Measurements from ENCODE around the gene NELL1.
"Not testable (repeated sequence)": the region's sequence is repeated elsewhere in the genome, so short reads cannot be mapped to it uniquely, and the experiment has no call there.

Gene NELL1

DNA sequence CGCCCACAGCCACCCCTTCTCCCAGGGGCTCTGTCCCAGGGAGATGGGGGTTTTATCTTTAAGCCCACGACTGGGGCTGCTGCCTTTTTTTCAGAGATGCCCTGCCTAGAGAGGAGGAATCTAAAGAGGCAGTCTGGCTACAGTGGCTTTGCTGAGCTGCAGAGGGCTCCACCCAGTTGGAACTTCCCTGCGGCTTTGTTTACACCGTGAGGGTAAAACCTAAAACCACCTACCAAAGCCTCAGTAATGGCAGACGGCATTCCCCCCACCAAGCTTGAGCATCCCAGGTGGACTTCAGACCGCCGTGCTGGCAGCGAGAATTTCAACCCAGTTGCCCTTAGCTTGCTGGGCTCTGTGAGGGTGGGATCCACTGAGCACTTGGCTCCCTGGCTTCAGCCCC lies 535.8 kb downstream of the NELL1 start:
- no peak for DNase-seq (ENCODE audit: low read depth)

DNA sequence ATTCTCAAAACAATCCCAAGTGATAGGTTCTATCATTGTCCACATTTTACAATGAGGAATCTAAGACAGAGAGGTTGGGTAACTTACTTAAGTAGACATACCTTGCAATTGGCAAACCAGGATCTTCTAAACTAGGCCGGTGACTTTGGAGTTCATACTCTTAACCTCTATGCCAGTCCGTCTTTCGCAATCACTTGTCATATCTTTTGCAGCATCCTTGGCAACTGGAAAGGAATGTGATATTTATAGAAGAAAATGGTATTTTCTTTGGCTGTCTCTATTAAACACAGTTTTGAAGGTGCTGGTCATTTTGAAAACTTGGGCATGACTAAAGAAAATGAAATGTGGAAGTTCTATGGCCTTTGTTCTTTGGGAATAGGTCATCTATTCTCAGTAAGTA lies 556.5 kb downstream of the NELL1 start:
- no peak for DNase-seq (ENCODE audit: low read depth)

DNA sequence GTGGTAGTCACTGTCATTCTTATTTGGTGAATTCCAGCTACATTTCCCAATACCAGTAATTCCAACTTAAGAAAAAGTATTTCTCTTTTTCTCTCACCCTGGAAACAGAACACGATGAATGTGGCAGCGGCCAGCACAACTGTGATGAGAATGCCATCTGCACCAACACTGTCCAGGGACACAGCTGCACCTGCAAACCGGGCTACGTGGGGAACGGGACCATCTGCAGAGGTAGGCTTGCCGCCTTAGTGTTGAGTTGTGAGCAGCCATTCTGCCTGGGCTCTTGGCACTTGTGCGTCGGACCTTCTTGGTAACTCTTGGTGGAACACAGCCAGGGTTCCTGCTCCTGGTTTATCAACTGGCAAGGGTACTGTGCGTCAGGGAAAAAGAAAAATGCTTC lies 559.8 kb downstream of the NELL1 start:
- no peak for DNase-seq (ENCODE audit: low read depth)

DNA sequence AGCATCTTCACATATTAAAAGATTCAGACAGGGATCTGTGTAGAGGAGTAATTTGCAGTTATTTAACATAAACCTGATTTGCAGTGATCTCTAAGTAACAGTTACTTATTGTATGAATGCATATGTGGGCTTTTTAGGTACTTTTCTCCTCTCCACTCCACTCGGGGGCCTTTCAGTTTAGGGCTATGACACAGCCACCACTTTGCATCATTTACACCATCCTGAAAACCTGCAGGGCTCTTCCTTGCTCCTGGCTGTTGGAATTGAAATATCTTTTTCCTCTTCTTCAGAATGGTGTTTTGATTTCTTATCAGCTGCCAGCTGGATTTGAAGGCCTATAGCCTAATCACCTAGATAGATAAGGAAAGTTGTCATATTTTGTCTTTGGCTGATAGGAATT lies 580.8 kb downstream of the NELL1 start:
- DNase-seq (ENCODE audit: low read depth) = no peak

DNA sequence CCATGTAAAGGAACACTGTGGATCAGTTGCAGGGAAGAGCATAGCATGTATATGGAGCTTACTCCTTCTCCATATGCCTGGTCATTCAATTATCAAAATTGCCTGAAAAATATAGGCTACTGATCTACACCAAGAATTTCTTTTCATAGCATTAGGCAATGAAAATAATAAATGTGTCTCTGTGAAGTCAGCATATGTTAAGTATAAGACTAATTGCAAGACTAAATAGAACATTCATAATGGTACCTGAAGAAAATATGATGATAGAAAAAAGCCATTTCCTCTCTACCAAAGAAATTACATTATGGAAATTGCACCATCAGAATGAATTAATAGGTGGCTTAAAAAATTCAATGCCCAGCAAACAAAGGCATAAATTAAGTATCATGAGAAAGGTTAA lies 584.7 kb downstream of the NELL1 start:
- DNase-seq (ENCODE audit: low read depth) = no peak

DNA sequence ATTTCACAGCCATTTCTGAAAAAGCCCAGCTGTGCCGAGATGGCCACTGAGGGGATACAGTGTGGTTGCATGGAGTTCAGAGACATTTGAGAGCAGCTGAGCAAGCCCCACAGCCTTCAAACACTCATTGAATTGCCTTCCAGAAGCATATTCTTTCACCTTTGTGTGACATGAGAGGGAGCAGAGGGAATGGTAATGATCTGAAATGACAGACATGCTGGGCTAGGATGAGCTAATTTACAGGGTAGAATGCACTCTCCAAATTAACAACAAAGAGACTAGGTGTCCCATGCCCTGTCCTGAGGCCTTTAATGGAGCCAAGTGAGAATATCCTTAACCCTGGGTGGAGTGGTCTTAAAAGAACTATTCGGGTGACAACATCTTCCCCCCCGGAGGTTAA lies 585.4 kb downstream of the NELL1 start:
- no peak for DNase-seq (ENCODE audit: low read depth)

DNA sequence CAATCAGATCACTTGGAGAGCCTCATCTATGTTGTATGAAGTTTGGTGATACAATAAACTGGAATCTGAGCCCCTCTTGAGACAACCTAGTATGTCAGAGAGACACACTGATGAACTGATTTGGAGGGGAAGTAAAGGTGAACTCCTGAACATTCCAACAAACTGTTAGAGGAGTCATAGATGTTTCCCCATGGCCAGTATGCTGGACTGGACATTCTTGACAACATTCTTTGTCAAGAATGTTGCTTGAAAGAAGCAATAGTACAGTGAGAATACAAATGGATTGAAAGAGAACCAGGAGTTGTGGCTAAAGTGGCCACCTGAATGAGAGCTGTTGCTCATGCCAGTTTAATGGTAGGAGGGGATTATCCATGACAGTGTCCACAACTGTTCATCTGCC lies 588.1 kb downstream of the NELL1 start:
- DNase-seq (ENCODE audit: low read depth) = no peak

DNA sequence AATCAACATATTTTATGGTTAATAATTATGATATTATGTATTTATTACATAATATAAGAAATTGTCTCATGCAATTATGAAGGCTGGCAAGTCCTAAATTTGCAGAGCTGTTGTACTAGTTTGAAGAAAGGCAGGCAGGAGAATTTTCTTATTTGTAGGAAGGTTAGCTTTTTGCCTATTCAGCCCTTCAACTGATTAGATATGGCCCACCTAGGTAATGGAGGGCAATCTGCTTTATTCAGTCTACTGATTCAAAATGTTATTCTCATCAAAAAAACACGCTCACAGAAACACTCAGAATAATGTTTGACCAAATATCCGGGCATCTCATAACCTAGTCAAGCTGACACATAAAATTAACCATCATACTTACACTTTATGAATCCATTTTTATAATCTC lies 589.0 kb downstream of the NELL1 start:
- DNase-seq (ENCODE audit: low read depth) = no peak

DNA sequence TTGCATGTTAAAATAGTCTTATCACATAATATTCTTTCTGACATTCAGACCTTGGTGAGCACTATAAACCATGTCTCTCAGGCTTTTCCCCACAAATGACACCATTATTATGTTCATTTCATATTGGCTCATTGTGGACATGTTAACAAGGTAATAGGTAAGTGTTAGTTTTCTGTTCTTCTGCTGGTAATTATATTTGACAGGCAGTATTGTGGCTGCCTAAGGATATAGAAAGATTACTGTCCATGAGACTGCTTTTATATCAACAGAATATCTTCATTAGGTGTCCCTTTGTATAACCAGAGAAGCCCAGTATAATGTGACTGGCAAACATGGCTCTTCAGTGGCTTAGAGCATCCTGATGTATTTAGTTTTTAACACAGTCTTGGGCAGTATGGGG lies 590.7 kb downstream of the NELL1 start:
- DNase-seq (ENCODE audit: low read depth) = no peak

DNA sequence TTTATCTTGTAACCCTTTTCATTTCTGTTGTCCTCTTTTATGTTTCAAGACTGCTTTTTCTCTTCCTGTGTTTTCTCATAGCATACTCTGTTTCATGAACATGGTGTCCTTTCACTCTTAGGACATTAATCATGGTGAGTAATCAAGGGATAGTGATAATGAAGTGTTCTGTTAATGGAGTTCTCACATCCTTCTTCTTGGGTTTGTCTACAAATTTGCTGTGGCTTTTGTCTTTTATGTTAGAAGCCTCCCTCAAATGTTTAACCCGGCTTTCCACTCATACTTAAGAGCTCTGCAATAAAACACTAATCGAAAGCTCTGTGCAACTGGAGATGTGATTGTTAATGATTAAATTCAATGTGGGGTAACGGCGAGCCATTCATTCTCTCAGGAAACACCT lies 593.6 kb downstream of the NELL1 start:
- DNase-seq (ENCODE audit: low read depth) = no peak

DNA sequence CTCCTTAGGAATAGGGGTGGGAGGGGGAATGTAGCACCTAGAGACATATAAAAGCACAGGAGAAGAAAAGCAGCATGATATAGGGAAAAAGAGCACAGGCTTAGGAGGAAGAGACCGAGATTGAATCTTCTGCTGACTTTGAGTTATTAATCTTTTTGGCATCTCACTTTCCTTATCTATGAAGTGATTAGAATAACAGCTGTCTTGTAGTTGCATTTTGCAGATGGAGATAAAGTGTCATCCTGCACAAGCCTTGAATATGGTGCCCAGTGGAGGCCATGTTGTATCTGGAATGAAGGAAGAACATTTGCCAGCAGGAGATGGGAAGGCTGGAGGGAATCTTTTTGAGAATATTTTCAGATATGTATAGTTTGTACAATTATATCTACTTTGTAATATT lies 594.7 kb downstream of the NELL1 start:
- DNase-seq (ENCODE audit: low read depth) = no peak

DNA sequence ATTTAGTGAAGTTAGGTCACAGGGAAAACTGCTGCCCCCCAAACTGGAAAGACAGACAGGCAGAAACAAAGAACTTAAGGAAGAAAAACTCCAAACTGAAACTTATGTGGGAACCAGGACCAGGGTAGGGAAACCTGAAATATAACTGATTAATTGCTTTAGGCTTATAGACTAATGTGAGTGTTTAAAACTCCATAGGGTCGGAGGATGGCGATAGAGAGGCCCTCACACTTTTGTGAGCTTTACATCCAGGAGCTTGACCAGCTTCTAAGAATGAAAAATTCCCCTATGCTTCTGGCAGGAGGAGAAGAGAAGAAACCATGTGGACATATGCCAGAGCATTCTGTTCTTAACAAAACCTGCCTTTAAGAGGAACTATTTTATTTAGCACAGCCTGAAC lies 598.6 kb downstream of the NELL1 start:
- DNase-seq (ENCODE audit: low read depth) = no peak

DNA sequence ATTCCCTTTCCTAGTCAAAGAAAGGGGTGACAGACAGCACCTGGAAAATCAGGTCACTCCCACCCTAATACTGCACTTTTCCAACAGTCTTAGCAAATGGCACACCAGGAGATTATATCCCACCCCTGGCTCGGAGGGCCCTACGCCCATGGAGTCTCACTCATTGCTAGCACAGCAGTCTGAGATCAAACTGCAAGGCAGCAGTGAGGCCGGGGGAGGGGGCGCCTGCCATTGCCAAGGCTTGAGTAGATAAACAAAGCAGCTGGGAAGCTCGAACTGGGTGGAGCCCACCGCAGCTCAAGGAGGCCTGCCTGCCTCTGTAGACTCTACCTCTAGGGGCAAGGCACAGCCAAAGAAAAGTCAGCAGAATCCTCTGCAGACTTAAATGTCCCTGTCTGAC lies 602.8 kb downstream of the NELL1 start:
- not testable (repeated sequence) for DNase-seq (ENCODE audit: low read depth)

DNA sequence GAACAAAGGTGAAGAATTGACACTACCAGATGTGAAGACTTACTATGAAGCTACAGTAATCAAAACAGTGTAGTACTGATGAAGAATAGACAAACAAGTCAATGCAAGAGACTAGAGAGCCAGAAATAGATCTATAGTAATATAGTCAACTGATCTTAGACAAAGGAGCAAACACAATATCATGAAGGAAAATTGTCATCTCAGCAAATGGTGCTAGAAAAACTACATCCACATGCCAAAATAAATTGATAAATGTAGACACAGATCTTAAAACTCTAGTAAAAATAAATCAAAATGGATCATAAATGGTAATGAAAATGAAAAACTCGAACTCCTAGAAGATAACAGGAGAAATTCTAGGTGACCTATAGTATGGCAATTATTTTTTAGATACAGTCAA lies 609.5 kb downstream of the NELL1 start:
- DNase-seq (ENCODE audit: low read depth) = no peak

DNA sequence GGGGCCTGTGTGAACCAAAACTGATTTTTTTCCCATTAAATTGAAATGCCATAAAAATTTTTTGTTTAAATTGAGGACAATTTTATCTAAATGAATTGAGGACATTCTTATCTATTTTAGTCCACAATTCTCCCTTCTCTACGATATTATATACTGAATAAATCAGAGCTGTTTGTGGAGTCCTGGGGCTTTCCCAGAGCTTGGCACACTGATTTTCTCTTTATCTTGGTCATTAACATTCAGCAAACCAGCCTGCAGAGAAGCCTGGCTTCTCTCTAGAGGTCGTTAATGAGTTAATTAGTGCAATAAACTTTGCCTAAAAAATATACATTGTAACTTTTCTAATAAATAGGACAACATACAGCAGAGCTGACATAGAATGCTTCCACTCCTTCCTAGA lies 615.7 kb downstream of the NELL1 start:
- no peak for DNase-seq (ENCODE audit: low read depth)

DNA sequence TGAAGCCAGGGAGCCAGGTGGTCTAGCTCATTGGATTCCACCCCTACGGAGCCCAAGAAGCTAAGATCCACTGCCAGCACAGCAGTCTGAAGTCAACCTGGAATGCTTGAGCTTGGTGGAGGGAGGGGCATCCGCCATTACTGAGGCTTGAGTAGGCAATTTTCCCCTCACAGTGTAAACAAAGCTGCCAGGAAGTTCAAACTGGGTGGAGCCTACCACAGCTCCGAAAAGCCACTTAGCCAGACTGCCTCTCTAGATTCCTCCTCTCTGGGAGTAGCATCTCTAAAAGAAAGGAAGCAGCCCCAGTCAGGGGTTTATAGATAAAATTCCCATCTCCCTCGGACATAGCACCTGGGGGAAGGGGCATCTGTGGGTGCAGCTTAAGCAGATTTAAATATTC lies 620.3 kb downstream of the NELL1 start:
- DNase-seq (ENCODE audit: low read depth) = no peak

DNA sequence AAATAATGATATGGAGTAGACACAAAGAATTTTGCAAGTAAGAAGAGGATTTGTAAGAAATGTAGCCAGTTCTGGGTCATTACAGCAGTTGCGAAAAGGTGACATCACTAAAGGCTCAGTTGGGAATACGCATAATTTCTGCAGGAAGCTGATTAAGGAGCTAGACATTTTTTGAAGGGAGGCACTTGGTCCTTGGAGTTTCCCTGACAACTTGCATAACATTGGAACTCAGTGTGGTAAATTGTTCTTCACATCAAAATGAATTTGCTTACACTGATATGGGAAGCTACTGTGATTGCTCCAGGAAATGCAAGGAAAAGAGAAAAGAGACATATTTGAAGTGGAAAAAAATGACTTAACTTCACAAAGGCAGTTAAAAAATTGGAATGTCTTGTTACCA lies 626.1 kb downstream of the NELL1 start:
- DNase-seq (ENCODE audit: low read depth) = no peak

DNA sequence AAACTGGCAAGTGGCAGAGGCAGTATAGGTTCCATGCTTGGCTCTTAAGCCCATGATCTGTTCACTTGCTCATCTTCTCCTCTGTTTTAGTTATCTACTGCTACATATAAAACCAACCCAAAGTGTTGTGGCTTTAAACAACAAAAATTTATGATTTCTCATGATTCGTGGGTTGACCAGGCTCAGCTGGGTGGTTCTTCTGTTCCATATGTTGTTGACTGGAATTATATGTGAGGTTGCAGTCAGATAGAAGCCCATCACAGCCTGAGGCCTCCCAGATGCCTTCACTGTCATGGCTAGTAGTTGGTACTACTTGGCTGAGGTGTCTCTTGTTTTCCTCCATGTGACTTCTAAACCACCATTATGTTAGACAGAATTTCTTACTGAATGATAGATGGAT lies 632.6 kb downstream of the NELL1 start:
- no peak for DNase-seq (ENCODE audit: low read depth)

DNA sequence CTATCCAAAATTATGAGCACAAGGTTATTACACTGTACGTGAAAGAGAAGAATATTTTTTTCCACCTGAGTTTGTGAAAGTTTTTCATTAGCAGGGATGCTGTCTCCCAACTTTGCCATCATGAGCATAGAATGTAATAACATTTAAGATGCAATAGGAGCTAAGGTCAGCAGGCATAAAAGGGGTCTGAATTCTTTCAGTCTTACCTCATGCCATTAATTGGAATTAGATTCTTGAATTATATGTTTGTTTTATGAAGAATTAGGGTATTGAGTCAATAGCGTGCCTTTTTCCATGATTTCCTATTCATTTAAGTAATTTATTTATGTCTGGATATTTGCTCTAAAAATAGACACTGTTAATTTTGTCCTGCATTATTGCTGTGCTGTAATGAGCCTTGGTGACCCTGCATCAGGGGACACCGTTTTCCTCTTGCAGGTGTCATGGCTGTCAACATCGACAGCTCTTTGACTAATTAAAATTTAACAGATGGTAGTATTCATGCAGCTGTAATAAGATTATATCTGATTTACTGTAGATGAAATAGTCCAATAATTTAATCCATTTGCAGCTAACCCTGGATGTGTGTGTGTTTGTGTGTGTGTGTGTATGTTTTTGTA lies 637.5 kb downstream of the NELL1 start:
- DNase-seq (ENCODE audit: low read depth) = no peak

DNA sequence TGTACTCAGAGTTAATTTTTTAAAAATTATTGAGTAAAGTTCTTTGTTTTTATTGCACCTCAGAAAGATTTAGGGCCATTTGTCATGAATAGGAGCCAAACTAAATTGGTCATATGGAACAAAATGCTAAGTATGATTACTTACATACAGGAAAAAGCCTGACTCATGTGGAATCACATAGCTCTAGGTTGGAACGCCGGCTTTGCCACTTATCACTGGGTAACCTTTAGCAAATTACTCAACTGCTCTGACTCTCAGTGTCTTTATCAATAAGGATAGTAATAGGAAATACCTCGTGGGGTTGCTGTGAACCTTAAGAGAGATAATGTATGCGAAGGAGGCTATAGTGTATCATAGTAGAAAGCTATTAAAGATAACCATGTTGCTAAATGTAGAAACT lies 638.5 kb downstream of the NELL1 start:
- no peak for DNase-seq (ENCODE audit: low read depth)

DNA sequence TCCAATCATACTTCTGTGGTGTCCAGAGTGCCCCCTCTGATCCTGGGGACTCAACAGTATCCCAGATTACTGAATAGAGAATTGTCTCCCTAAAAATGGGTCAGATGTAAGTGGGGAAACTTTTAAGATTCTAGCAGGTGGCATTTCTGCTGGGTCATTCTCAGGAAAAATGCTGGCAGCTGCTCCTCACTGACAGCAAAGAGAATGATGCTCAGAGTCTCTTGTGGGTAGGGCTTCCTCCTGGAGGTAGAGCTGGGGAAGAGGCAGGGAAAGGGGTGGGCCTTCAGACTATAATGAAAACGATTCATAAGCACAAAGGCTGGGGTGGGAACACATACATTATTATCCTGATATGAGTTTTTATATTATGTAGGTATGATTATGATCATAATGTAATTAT lies 647.2 kb downstream of the NELL1 start:
- no peak for DNase-seq (ENCODE audit: low read depth)

DNA sequence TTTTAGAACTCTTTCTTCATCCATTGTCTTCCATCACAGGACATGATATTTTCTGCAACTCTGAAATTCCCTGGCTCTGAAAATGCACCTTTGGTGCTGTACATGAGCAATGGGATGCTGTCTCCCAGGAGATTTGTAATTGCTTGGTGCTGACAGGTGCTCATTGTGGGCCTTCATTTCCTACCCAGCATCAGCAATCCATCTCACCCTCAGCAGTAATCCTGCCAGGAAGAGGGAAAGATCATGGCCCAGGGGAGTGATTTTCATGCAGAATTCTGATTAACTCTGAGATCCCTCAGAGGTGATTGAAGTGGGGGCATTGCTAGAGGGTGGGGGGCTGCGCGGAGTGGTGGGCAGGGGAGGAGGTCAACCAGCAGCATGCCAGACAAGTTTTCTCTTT lies 651.7 kb downstream of the NELL1 start:
- DNase-seq (ENCODE audit: low read depth) = no peak

DNA sequence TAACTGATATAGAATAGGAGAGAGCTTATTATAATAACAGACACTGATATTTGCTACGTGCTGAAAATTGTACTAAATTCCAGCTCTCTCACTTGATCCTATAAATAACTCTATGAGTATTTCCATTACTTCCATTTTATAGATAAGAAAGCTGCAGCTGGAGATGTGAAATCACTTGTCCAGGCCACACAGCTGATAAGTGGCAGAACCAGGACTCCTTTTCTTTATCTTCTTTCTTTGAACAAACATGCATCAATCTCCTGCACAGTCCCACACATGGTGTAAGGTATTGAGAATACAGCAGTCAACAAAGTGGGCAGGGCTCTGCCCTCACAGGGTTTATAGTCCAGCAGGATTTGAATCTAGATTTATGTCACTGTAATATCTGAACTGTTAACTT lies 652.1 kb downstream of the NELL1 start:
- no peak for DNase-seq (ENCODE audit: low read depth)

DNA sequence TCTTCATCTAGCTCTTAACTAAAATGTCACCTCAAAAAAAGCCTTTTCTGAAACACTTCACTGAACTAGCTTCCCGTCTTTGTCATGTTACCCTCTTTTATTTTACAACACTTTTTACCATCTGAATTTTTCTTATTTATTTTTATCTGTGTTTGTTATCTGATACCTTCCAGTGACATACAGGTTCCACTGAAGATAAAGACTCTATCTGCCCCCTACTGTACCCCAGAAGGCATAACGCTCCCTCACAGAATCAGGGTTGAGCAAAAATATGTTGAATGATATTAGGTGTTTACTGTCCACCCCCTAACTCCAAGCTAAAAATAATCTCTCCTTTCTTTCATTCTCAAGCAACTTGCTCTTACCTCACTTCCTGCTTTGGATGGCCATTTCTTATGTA lies 654.2 kb downstream of the NELL1 start:
- DNase-seq (ENCODE audit: low read depth) = no peak

DNA sequence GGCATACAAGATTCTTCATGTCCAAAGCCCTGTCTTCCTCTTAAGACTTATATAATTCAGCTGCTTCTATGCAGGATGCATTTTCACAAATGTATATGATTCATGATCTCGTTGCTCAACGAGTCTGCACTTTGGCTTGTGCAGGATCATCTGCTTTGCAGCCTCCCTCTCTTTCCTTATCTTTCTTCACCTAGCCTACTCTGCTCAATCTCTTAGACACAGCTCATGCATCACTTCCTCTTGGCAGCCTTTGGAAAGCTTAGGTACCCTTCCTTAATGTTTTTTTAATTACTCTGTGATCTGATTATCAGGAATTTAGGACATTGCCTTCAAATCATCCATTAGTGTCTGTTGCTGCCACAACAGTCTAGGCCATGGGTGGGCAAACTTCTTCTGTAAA lies 673.8 kb downstream of the NELL1 start:
- no peak for DNase-seq (ENCODE audit: low read depth)

Data from stimulated activated CD8-positive, alpha-beta memory T cell treated with anti-CD3 and anti-CD28 coated beads, Interleukin-15, amount 100 ng/mL, for 1 hour (primary cell).